NCI-H2107 treated with DMSO at 0.1 percent for 48 hours (cell line): Measurements from ENCODE around the gene NUDT16L1.

Experiments used
- DNase-seq: peaks from one replicate; lab custom pipeline; 2025; ENCODE audit not compliant: unreplicated experiment; lab: John Stamatoyannopoulos, UW

Gene NUDT16L1

GRCh38 chr16:4682084-4682591, 11.2 kb upstream of the NUDT16L1 start:
- no peak for DNase-seq

DNA sequence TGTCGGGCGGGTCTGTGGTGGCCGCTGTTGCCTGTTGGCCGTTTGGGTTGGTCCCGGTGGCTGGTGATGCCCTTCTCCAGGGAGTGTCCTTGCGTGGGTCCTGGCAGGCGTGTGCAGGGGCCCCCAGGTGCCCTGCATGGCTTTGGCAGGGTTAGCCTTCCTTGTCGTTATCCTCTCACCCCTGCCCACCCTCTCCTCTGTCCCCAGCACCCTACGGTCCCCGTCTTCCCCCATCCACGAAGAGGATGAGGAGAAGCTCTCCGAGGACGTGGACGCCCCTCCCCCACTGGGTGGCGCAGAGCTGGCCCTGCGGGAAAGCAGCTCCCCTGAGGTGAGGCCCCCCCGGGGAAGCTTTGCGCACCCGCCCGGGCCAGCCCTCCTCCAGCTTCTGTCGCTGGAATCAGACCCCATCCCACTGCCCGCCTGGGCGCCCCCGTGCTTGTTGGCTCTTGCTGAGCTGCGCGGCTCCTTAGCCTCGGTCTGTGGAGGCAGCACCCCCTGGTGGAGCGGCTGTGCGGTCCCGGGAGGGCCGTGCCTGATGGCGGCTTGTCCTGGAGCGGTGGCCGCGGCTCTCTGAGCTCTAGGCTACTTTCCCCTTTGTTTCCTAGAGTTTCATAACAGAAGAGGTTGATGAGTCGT, 10.6 kb upstream of the NUDT16L1 start:
- DNase-seq: no peak

- no peak for DNase-seq
These were observed 9.9 kb upstream of the NUDT16L1 start for GRCh38 chr16:4683255-4684057.

DNA sequence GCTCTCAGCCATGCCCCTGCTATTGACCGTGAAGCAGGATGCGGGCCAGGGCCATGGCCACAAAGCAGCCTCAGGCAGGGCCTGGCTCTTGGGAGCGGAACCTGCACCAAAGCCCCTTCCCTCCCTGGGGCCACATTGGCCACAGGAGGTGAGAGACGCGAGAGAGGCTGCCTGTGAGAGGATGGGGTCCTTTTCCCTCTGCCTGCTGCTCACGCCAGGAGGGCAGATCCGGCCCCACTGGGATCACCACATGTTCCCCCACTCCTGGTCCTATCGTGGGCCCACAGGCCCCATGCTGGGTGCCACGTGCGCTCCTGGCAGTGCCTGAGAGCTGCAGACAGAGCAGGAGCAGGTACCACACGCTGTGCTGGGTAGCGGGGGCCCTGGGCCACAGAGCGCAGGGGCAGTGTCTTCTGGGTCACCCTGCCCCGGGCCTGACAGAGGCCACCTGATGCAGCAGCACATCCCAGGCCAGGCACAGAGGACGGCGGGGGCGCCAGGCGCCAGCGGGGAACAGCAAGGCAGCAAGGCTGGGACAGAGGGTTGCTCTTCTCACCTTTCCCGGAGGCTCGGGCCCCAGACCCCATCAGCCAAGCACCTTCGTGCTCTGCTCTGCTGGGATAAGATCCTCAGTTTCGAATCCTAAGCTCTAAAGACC, 9.2 kb upstream of the NUDT16L1 start:
- DNase-seq: no peak

GRCh38 chr16:4684763-4685162, 8.6 kb upstream of the NUDT16L1 start:
- DNase-seq: no peak

DNA sequence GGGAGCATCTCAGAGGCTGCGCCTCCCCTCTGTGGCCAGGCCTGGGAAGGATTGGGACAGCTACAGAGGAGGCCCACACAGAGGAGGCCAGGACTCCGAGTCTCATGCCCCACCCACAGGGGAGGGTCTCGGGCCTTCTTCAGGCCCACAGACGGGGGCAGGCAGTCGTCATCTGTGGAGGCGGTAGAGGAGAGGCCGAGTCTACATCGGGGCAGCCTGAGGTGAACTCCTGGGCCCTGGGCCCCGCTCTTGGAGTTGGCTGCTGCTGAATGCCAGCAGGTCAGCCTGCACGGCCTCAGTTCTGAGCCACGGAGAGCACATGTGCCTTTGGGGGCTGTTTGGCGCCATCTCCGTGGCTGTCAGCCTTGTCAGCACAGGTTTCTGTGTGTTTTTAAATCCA, 8.1 kb upstream of the NUDT16L1 start:
- no peak for DNase-seq

DNA sequence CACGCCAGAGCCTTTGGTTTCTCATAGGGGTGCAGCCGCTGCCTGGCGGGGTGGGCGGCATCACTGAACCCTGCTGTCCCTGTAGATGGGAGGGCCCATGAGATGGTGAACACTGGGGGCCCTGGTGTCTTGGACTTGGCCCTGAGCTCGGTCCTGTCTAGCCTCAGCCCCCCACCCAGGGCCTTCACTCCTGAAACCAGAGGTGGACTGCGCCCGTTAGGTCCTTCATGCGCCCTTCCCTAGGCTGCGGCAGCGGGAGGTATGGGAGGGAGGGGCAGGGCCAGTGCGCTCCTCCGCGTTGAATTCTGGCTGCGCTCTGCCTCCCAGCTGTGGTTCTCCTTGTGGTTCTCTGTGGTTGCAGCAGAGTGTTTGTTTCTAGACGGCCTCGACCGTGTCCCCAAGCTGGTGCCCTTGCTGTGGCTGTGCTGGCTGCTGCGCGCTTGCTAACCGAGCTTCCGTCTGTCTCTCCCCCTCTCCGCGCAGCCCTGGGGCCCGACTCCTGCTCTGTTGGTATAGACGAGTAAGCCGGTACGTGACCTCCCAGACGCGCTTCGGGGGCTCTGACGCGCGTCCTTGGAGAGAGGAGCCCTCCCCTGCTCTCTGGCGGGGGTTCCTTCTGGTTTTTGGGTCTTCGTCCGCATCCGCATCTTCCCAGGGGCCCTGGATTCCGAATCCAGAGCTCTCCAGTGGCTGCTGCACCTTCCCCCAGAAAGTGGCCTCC, 7.4 kb upstream of the NUDT16L1 start:
- DNase-seq: no peak

GRCh38 chr16:4686497-4687210, 6.7 kb upstream of the NUDT16L1 start:
- DNase-seq: no peak

DNA sequence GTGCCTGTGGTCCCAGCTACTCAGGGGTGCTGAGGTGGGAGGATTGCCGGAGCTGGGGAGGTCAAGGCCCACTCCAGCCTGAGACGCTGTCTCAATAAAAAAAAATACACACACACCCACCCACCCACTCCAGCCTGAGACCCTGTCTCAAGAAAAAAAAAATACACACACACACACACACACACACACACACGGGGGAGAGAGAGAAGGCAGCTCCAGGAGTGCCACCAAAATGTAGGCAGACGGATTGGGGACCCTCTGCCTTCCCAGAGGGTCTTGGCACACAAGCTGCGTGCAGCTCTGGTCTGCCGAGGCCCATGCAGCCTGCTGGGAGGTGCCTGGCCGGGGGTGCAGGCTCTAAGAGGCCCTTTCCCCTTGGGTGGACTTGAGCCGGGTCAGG, 5.9 kb upstream of the NUDT16L1 start:
- DNase-seq: no peak

GRCh38 chr16:4687946-4688673, 5.3 kb upstream of the NUDT16L1 start:
- DNase-seq: no peak

GRCh38 chr16:4688674-4689045, 4.7 kb upstream of the NUDT16L1 start:
- DNase-seq: no peak

DNA sequence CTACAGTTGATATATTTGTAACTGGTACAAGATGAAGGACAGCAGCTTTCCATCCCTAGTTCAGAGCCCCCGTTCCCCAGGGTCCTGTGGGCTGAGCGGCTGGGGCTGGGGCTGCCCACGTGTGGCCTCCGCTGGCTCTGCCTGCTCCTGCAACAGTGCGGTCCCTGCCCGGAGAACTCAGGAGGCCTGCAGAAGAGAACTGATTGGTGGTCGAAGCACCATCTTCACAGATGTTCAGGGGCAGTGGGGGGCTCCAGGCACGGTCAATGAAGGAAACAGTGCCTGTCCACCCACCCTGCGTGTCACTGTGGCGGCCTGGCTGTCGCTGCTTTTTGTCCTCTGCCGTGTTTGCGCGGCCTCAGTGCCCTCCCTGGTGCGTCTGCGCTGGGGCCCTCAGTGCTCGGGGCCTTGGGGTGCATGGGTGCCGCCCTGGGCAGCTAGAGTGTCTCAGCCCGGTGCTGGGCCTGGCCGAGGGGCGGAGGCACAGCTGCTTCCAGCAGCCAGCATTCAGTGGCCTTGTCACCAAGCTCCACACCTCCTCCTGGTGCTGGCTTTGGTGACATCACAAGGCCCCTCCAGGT, 4.2 kb upstream of the NUDT16L1 start:
- no peak for DNase-seq

GRCh38 chr16:4689864-4690704, 3.3 kb upstream of the NUDT16L1 start:
- DNase-seq: no peak

GRCh38 chr16:4690946-4691665, 2.3 kb upstream of the NUDT16L1 start:
- DNase-seq: no peak

- DNase-seq: no peak
These were observed 1.5 kb upstream of the NUDT16L1 start for GRCh38 chr16:4691666-4692412.

- no peak for DNase-seq
These were observed 684 bp upstream of the NUDT16L1 start for GRCh38 chr16:4692460-4693295.
